Measurements from ENCODE around the gene C5AR2.
"Not testable (repeated sequence)": the region's sequence is repeated elsewhere in the genome, so short reads cannot be mapped to it uniquely, and the experiment has no call there.

C5AR2 gene

GRCh38 chr19:47331931-47332547 lies at the start of gene C5AR2:
Gene C5AR2 (plus strand): TSS chr19:47332175. CDS start chr19:47340800, 8,625 bp downstream.
- DNase-seq (ENCODE audit: low read depth in 1 of 2, low spot score in 1 of 2), result no peak

- no peak for DNase-seq (ENCODE audit: low read depth in 1 of 2, low spot score in 1 of 2)
Measured at GRCh38 chr19:47283405-47284059, 48.4 kb upstream of the C5AR2 start.

GRCh38 chr19:47284324-47284899 lies 47.6 kb upstream of the C5AR2 start:
- no peak for DNase-seq (ENCODE audit: low read depth in 1 of 2, low spot score in 1 of 2)

GRCh38 chr19:47296036-47296435 lies 35.9 kb upstream of the C5AR2 start:
- peak; percentile 21 to 51 for DNase-seq (ENCODE audit: low read depth in 1 of 2, low spot score in 1 of 2)

- DNase-seq (ENCODE audit: low read depth in 1 of 2, low spot score in 1 of 2), result not testable (repeated sequence)
Measured at GRCh38 chr19:47300867-47301266, 31.1 kb upstream of the C5AR2 start.

GRCh38 chr19:47302249-47302648 lies 29.7 kb upstream of the C5AR2 start:
- no peak for DNase-seq (ENCODE audit: low read depth in 1 of 2, low spot score in 1 of 2)

GRCh38 chr19:47303966-47304365 lies 28.0 kb upstream of the C5AR2 start:
- DNase-seq (ENCODE audit: low read depth in 1 of 2, low spot score in 1 of 2), result no peak

- DNase-seq (ENCODE audit: low read depth in 1 of 2, low spot score in 1 of 2), result peak; percentile 27 to 44
Measured at GRCh38 chr19:47305309-47305751, 26.6 kb upstream of the C5AR2 start.

- no peak for DNase-seq (ENCODE audit: low read depth in 1 of 2, low spot score in 1 of 2)
Measured at GRCh38 chr19:47306303-47306702, 25.7 kb upstream of the C5AR2 start.

- no peak for DNase-seq (ENCODE audit: low read depth in 1 of 2, low spot score in 1 of 2)
Measured at GRCh38 chr19:47309038-47309437, 22.9 kb upstream of the C5AR2 start.

GRCh38 chr19:47309608-47310007 lies 22.4 kb upstream of the C5AR2 start, which contains the start of gene C5AR1:
Gene C5AR1 (plus strand): TSS chr19:47309861. CDS start chr19:47309896, 35 bp downstream.
- DNase-seq (ENCODE audit: low read depth in 1 of 2, low spot score in 1 of 2), result no peak

GRCh38 chr19:47310323-47310722 lies 21.7 kb upstream of the C5AR2 start:
- no peak for DNase-seq (ENCODE audit: low read depth in 1 of 2, low spot score in 1 of 2)

GRCh38 chr19:47310819-47311218 lies 21.2 kb upstream of the C5AR2 start:
- no peak for DNase-seq (ENCODE audit: low read depth in 1 of 2, low spot score in 1 of 2)

GRCh38 chr19:47312366-47313006 lies 19.5 kb upstream of the C5AR2 start:
- no peak for DNase-seq (ENCODE audit: low read depth in 1 of 2, low spot score in 1 of 2)

GRCh38 chr19:47313754-47314295 lies 18.1 kb upstream of the C5AR2 start:
- no peak for DNase-seq (ENCODE audit: low read depth in 1 of 2, low spot score in 1 of 2)

GRCh38 chr19:47315125-47315821 lies 16.7 kb upstream of the C5AR2 start:
- peak in 1 of 2 donors; percentile 6 for DNase-seq (ENCODE audit: low read depth in 1 of 2, low spot score in 1 of 2)

- no peak for DNase-seq (ENCODE audit: low read depth in 1 of 2, low spot score in 1 of 2)
Measured at GRCh38 chr19:47316513-47316912, 15.5 kb upstream of the C5AR2 start.

- no peak for DNase-seq (ENCODE audit: low read depth in 1 of 2, low spot score in 1 of 2)
Measured at GRCh38 chr19:47319923-47320871, 11.8 kb upstream of the C5AR2 start.

GRCh38 chr19:47321630-47322029 lies 10.3 kb upstream of the C5AR2 start:
- DNase-seq (ENCODE audit: low read depth in 1 of 2, low spot score in 1 of 2), result no peak

GRCh38 chr19:47322058-47322457 lies 9.9 kb upstream of the C5AR2 start:
- no peak for DNase-seq (ENCODE audit: low read depth in 1 of 2, low spot score in 1 of 2)
